ENCODE results near the gene FIBIN. TPM values are rescaled to one million over a fixed set of nuclear protein-coding genes. Genes with fewer than 3 reads are reported as not detected.
"Not testable (repeated sequence)": the region's sequence is repeated elsewhere in the genome, so short reads cannot be mapped to it uniquely, and the experiment has no call there.

FIBIN gene
- total RNA-seq, 1 experiment from 2014 or later: not detected

GRCh38 chr11:26995701-26996460 is 2.0 kb downstream of the FIBIN start (continued):
- no peak for TF ChIP-seq ZBTB33 (IDR thresholded peaks at IDR 0.05; ENCODE audit: extremely low read depth, insufficient replicate concordance, low read length)
- no peak for TF ChIP-seq SP1 (IDR thresholded peaks at IDR 0.05; ENCODE audit: low read depth)
- TF ChIP-seq MAX (IDR thresholded peaks at IDR 0.05): no peak
- no peak for TF ChIP-seq SRF (IDR thresholded peaks at IDR 0.05; ENCODE audit: low read depth)
- TF ChIP-seq CTCF (IDR thresholded peaks at IDR 0.05 in 2 of 3, conservative IDR thresholded peaks at IDR 0.05 in 1 of 3; ENCODE audit: borderline replicate concordance in 1 of 3, insufficient read depth in 1 of 3, low read depth in 2 of 3, low read length in 2 of 3): no peak

- Histone ChIP-seq H2AFZ (ENCODE audit: low read depth, low read length, poor library complexity, severe bottlenecking) (no peak overlapping the region), H3K9me3 (ENCODE audit: control insufficient read depth in 1 of 2, insufficient read depth in 1 of 2, low read depth in 1 of 2, low read length in 2 of 2) (no peaks in the 10 kb centered on the region), H4K20me1 (ENCODE audit: insufficient read depth) (no peaks in the 10 kb centered on the region), H3K9ac (ENCODE audit: low read length) (no peak overlapping the region), H3K4me2 (ENCODE audit: low read length) (no peak overlapping the region), H3K27me3 (ENCODE audit: insufficient read depth, low read length) (no peaks in the 10 kb centered on the region), H3K36me3 (ENCODE audit: control insufficient read depth in 1 of 2, insufficient read depth in 2 of 2, low read length in 2 of 2) (no peaks in the 10 kb centered on the region), H3K4me1 (ENCODE audit: control insufficient read depth in 1 of 2, insufficient read depth in 2 of 2, low read length in 2 of 2) (no peaks in the 10 kb centered on the region), H3K4me3 (replicated peaks in 1 of 2; ENCODE audit: low read depth in 1 of 2, low read length in 2 of 2) (no peak overlapping the region), H3K9me2 (ENCODE audit: insufficient read depth) (no peaks in the 10 kb centered on the region), H3K79me2 (ENCODE audit: insufficient read depth, low read length) (no peaks in the 10 kb centered on the region), H3K27ac (ENCODE audit: low read depth, low read length) (no peak overlapping the region)
- no TSS peak for BruUV-seq (replicated peaks)
- ChIA-PET POLR2A (no interaction called here), CTCF (no interaction called here), RAD21 (ENCODE audit: low non-redundant PET in 1 of 2, low total read pairs in 2 of 2, uncharacterized antibody in 2 of 2, unreplicated experiment in 2 of 2) (no interaction called here)
- intact Hi-C loops (cut with micrococcal nuclease): no loop called here
- DNase-seq (ENCODE audit: low read depth, low spot score) (no peak), ATAC-seq (no peak)
- no peak for TF ChIP-seq ZFX (IDR thresholded peaks at IDR 0.05)
- TF ChIP-seq SIN3A (IDR thresholded peaks at IDR 0.05; ENCODE audit: low read depth): no peak
- no peak for TF ChIP-seq RAD21 (IDR thresholded peaks at IDR 0.05; ENCODE audit: low read depth)
- no peak for TF ChIP-seq SP1 (IDR thresholded peaks at IDR 0.05; ENCODE audit: low read depth)
- no peak for TF ChIP-seq CEBPB (IDR thresholded peaks at IDR 0.05; ENCODE audit: low read depth)
- no peak for TF ChIP-seq POLR2AphosphoS5 (IDR thresholded peaks at IDR 0.05; ENCODE audit: low read depth, low read length)
- no peak for TF ChIP-seq YY1 (IDR thresholded peaks at IDR 0.05; ENCODE audit: extremely low read depth, insufficient replicate concordance, low read depth, low read length)
- TF ChIP-seq EZH2phosphoT487 (IDR thresholded peaks at IDR 0.05; ENCODE audit: borderline replicate concordance): no peak
These were observed 3.5 kb downstream of the FIBIN start for GRCh38 chr11:26997378-26997777.

GRCh38 chr11:27001136-27001730 is 7.3 kb downstream of the FIBIN start:
- H3K36me3 ChIP-seq (ENCODE audit: control insufficient read depth in 1 of 2, insufficient read depth in 2 of 2, low read length in 2 of 2); H3K9me3 ChIP-seq (ENCODE audit: control insufficient read depth in 1 of 2, insufficient read depth in 1 of 2, low read depth in 1 of 2, low read length in 2 of 2); H2AFZ ChIP-seq (ENCODE audit: low read depth, low read length, poor library complexity, severe bottlenecking); CTCF ChIA-PET; H3K27me3 ChIP-seq (ENCODE audit: insufficient read depth, low read length); H3K4me2 ChIP-seq (ENCODE audit: low read length); H3K79me2 ChIP-seq (ENCODE audit: insufficient read depth, low read length); POLR2A ChIA-PET; DNase-seq (ENCODE audit: low read depth, low spot score); RAD21 ChIA-PET (ENCODE audit: low non-redundant PET in 1 of 2, low total read pairs in 2 of 2, uncharacterized antibody in 2 of 2, unreplicated experiment in 2 of 2); H3K9me2 ChIP-seq (ENCODE audit: insufficient read depth); BruUV-seq (replicated peaks); H3K9ac ChIP-seq (ENCODE audit: low read length); H4K20me1 ChIP-seq (ENCODE audit: insufficient read depth); H3K27ac ChIP-seq (ENCODE audit: low read depth, low read length); intact Hi-C loops (cut with micrococcal nuclease); H3K4me3 ChIP-seq (replicated peaks in 1 of 2; ENCODE audit: low read depth in 1 of 2, low read length in 2 of 2); H3K4me1 ChIP-seq (ENCODE audit: control insufficient read depth in 1 of 2, insufficient read depth in 2 of 2, low read length in 2 of 2); ATAC-seq: not testable (repeated sequence)
